HG02763 (cell line): Measurements from ENCODE around the gene CASR.

Source experiments
- ATAC-seq: cut with Tn5 transposase; IDR thresholded peaks from one replicate; pipeline ENCODE4 v1.9.1; 2021; ENCODE audit warnings: mild to moderate bottlenecking, moderate library complexity; ENCODE audit not compliant: unreplicated experiment

CASR gene

DNA sequence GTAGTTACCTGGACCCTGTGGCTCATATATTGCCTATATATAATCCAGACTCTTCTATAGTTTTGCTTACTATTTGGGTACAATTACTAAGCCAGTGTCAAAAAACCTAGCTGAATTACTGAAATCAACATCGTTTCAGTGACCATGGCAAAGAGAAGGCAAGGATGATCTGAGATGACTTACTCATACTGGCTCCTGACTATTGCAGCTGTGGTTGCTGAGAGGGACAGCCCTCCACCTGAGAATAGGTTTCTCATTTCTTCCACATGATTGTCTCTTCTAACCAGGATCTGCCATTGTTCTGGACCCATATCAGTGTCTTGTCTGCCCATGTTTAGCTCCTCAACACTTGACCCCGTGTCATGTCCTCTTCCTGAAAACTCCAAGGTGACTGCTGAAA, 30.2 kb downstream of the CASR start:
- no peak for ATAC-seq

DNA sequence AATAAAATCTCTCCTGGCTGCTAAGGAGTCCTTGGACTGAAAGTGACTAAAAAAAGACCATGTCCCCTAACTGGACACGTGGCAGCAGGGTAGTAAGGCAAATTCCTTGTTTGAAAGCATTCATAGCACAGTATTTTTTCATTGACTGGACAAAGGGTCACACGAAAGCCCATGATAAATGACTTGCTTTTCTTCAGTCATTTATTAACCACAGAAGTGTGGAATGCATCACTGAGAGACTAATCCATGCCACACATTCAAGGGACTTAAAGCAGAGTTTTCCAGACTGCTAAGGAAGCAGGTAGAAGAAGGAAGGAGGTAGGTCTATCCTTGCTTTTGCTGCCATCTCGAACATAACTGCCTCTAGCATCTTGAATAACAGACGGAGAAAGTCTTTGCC, 31.2 kb downstream of the CASR start:
- no peak for ATAC-seq

GRCh38 chr3:122215592-122216298, 32.3 kb downstream of the CASR start:
- ATAC-seq: no peak

- no peak for ATAC-seq
Measured at GRCh38 chr3:122217901-122218300, 34.4 kb downstream of the CASR start.

- ATAC-seq: no peak
Measured at GRCh38 chr3:122219242-122219872, 35.9 kb downstream of the CASR start.

DNA sequence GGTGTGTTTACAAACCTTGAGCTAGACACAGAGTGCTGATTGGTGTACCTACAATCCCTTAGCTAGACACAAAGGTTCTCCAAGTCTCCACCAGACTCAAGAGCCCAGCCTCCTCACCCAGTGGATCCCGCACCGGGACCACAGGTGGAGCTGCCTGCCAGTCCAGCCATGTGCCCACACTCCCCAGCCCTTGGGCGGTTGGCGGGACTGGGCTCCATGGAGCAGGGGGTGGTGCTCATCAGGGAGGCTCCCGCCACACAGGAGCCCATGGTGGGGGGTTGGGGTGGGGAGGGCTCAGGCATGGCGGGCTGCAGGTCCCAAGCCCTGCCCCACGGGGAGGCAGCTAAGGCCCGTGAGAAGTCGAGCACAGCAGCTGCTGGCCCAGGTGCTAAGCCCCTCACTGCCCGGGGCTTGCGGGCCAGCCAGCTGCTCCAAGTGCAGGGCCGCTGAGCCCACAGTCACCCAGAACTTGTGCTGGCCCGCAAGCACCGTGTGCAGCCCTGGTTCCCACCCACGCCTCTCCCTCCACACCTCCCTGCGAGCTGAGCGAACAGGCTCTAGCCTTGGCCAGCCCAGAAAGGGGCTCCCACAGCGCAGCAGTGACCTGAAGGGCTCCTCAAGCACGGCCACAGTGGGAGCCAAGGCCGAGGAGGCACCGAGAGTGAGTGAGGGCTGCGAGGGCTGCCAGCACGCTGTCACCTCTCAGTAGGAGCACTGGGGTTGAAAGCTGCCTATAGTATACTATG, 43.7 kb downstream of the CASR start:
- ATAC-seq: no peak

- ATAC-seq: no peak
Measured at GRCh38 chr3:122230174-122230573, 46.7 kb downstream of the CASR start.

GRCh38 chr3:122231465-122232157, 48.1 kb downstream of the CASR start:
- ATAC-seq: no peak

DNA sequence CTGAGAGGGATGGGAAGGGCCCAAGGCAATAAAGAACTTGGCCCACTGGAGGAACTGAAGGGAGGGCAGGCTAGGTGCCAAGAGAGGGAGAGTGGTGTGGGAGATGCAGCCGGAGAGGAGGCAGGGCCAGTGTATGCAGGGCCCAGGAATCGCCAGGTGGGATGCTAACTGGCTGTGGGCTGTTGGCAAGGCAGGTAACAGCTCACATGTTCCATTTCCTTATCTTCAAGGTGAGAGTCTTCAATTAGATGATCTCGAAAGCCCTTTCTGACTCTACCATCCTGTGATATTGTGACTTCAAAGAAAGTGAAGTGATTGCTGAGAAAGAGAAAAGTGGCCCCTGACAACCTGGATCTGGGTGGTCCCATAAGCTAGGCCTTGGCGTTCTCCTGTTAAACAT, 49.0 kb downstream of the CASR start:
- ATAC-seq: no peak

DNA sequence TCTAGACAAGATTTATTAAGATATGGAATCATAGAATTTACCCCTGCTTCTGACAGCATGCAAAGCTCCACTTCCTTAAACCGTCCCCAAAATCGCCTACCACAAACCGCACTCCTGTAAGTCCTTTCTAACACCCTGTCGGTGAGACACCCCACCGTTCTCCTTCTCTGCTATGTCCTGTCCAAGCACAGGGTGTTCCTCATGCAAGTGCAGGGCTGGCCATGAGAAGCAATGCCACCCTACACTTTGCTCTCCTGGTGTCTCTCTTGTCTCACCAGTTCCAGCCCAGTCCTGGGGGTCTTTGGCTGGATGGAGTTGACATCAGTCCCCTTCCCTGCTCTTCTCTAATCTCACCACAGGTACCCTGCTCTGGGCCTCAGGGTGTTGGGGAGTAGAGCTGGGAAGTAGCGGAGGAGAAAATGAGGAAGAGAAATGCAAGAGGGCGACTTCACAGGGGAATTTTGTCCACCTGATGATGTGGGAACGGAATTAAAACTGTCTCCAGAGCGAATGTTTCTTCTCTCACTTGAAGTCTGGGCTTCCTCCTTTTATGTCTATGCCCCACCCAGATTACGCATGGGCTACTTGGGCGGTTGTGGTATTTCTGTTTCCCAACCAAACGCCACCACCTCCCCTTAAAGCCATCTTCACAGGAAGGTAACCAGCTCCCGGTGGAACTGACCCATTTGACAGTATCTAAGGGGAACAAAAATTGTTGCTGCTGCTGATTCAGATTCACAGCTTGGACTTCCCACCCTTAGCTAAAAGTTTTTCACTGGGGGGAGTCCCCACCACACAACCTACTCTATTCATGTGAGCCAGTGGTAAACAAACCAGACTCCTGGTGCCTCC, 49.9 kb downstream of the CASR start:
- ATAC-seq: peak; percentile 52

- ATAC-seq: no peak
Measured at GRCh38 chr3:122234117-122234516, 50.6 kb downstream of the CASR start.

DNA sequence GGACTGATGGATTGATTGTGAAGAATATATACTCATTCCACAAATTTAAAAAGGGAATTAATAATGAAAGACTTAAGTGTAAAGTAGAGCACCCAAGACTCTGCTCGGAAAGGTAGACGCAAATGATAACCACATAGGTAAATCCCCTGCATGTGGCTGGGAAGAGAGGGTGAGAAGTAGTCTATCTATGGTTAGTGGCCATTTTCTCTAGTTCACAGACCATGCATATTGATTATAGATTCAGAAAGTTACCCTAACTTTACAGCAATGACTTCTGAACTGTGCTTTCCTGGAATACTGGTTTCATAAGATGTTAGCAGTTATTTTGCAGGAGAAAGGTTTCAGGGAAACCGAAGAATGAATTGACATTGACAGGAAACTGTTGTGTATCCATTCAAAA, 51.7 kb downstream of the CASR start:
- peak; percentile 46 for ATAC-seq

- no peak for ATAC-seq
Measured at GRCh38 chr3:122239112-122239511, 55.6 kb downstream of the CASR start.

- ATAC-seq: no peak
Measured at GRCh38 chr3:122245513-122246174, 62.2 kb downstream of the CASR start.

GRCh38 chr3:122246199-122246598, 62.7 kb downstream of the CASR start:
- no peak for ATAC-seq

- ATAC-seq: peak; percentile 7
Measured at GRCh38 chr3:122247087-122247824, 63.8 kb downstream of the CASR start.

DNA sequence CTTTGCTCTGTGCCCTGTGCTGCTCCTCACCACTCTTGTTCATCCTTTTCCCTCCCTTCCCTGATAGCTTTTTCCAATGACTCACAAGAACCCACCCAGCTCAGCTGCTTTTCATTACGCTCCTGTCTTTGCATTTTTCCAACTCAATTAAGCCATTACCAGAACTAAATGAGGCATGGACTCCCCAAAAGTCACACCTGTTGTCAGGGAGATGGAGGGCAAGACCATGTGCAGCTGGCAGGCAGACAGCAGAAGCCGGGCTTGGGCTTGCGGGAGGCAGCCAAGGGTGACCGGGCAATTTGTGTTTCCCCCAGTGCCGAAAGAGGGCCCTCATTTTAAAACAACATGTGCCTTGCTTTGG, 64.3 kb downstream of the CASR start:
- peak; percentile 63 for ATAC-seq

- ATAC-seq: no peak
Measured at GRCh38 chr3:122251428-122251827, 68.0 kb downstream of the CASR start.

DNA sequence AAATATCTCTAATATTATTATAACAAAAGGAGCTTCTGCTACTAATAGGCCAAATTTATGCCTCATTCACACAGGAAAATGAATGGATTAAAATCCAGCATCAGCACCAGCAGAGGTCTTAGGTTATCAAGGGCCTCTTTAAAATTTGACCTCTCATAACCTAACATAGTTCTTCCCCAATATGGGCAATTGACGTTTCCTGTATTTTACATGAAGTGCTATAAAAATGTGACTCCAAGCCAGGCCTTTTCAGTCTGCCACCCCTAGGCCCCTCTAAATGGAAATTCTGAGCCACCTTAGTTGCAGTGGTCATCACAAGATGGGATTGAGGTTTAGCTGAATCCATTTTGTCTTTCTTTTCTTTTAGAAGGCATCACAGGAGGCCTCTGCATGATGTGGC, 70.1 kb downstream of the CASR start:
- ATAC-seq: no peak
